ENCODE results near the gene MEIS1. TPM values are rescaled to one million over a fixed set of nuclear protein-coding genes. Genes with fewer than 3 reads are reported as not detected.

MEIS1 gene
- total and polyA plus RNA-seq, 12 donors = 24.8 to 63.8 (median 38.6) TPM

DNA sequence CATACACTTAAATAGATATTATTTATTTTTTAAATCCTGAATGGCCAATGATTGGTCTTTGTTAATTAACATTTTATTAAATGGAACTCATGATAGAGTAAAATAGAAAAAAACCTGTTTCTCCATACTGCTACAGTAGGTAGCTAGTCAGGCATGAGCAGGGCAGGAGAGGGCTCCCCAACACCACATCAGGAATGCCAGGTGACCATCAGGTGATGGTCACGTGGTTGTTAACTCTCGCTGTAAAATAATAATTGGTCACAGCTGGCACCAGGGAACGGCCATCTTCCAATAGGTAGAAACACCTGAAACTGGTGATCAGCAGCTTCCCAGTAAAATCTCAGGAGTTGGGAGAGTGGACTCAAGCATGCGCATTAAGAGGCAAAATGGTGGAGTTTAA lies 172.2 kb downstream of the MEIS1 start:
- 92 to 95% methylated on average over 4 of the region's 4 CpGs for WGBS, 2 donors
- TF ChIP-seq, protein P1, sequence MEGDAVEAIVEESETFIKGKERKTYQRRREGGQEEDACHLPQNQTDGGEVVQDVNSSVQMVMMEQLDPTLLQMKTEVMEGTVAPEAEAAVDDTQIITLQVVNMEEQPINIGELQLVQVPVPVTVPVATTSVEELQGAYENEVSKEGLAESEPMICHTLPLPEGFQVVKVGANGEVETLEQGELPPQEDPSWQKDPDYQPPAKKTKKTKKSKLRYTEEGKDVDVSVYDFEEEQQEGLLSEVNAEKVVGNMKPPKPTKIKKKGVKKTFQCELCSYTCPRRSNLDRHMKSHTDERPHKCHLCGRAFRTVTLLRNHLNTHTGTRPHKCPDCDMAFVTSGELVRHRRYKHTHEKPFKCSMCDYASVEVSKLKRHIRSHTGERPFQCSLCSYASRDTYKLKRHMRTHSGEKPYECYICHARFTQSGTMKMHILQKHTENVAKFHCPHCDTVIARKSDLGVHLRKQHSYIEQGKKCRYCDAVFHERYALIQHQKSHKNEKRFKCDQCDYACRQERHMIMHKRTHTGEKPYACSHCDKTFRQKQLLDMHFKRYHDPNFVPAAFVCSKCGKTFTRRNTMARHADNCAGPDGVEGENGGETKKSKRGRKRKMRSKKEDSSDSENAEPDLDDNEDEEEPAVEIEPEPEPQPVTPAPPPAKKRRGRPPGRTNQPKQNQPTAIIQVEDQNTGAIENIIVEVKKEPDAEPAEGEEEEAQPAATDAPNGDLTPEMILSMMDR (IDR thresholded peaks at IDR 0.05) = no peak
- intact Hi-C loops (cut with DNase I) = no loop called here
- Histone ChIP-seq H3K27ac (no peak overlapping the region), H3K4me3 (no peak overlapping the region), H3K36me3 (no peaks in the 10 kb centered on the region), H3K4me1 (no peaks in the 10 kb centered on the region), H3K9me3 (peaks cover 0 to 6% (median 0%) of the 10 kb centered on the region in 11 donors), H3K27me3 (peaks cover 0 to 4% (median 0%) of the 10 kb centered on the region in 7 donors)
- ATAC-seq = no peak
- no peak for DNase-seq
